Trophoblast cell (in vitro differentiated cells and primary cell): ENCODE data around the gene GPR180.

Experiments used
- DNase-seq, 2 donors: peaks; one replicate each; pipeline ENCODE4 v3.0.0-alpha.2; 2016
- H2AFZ ChIP-seq: 2 replicates; pipeline ENCODE4 v1.6.1; 2013; ENCODE audit warnings: low read length, moderate library complexity, mild to moderate bottlenecking; ENCODE audit not compliant: insufficient read depth, poor library complexity
- H2AK5ac ChIP-seq: 2 replicates; pipeline ENCODE4 v1.6.1; 2013; ENCODE audit warnings: mild to moderate bottlenecking, low read length
- H2BK120ac ChIP-seq: 2 replicates; pipeline ENCODE4 v1.6.1; 2013; ENCODE audit warnings: low read length, mild to moderate bottlenecking, moderate library complexity; ENCODE audit not compliant: insufficient read depth, poor library complexity
- H2BK12ac ChIP-seq: 2 replicates; pipeline ENCODE4 v1.6.1; 2013; ENCODE audit warnings: mild to moderate bottlenecking, low read length, moderate library complexity
- H2BK5ac ChIP-seq: 2 replicates; pipeline ENCODE4 v1.6.1; 2013; ENCODE audit warnings: low read length, low read depth, moderate library complexity, mild to moderate bottlenecking; ENCODE audit not compliant: poor library complexity
- H3K14ac ChIP-seq: 2 replicates; pipeline ENCODE4 v1.6.1; 2013; ENCODE audit warnings: mild to moderate bottlenecking, low read length
- H3K18ac ChIP-seq: 2 replicates; pipeline ENCODE4 v1.6.1; 2013; ENCODE audit warnings: mild to moderate bottlenecking, low read length
- H3K23ac ChIP-seq: 2 replicates; pipeline ENCODE4 v1.6.1; 2013; ENCODE audit warnings: low read length
- H3K27ac ChIP-seq: 2 replicates; pipeline ENCODE4 v1.5.1; 2013; ENCODE audit warnings: low read depth, mild to moderate bottlenecking, inconsistent platforms, low read length, moderate library complexity
- H3K27me3 ChIP-seq: 2 replicates; pipeline ENCODE4 v1.6.1; 2013; ENCODE audit warnings: inconsistent platforms, mild to moderate bottlenecking, low read length, moderate library complexity; ENCODE audit not compliant: insufficient read depth
- H3K36me3 ChIP-seq, 2 experiments: 1 replicate in 1 of 2; 2 replicates in 1 of 2; pipeline ENCODE4 v1.6.1; 2013; ENCODE audit warnings: low read length in 2 of 2, mild to moderate bottlenecking in 2 of 2, moderate library complexity in 1 of 2; ENCODE audit not compliant: insufficient read depth in 2 of 2, control insufficient read depth in 1 of 2
- H3K4ac ChIP-seq: 2 replicates; pipeline ENCODE4 v1.6.1; 2013; ENCODE audit warnings: low read depth, mild to moderate bottlenecking, low read length, moderate library complexity
- H3K4me1 ChIP-seq, 2 experiments: 1 replicate in 1 of 2; 2 replicates in 1 of 2; pipeline ENCODE4 v1.6.1; 2013; ENCODE audit warnings: low read length in 2 of 2, mild to moderate bottlenecking in 2 of 2, moderate library complexity in 1 of 2; ENCODE audit not compliant: insufficient read depth in 2 of 2, control insufficient read depth in 1 of 2
- H3K4me2 ChIP-seq: 2 replicates; pipeline ENCODE4 v1.6.1; 2013; ENCODE audit warnings: inconsistent platforms, mild to moderate bottlenecking, low read length, moderate library complexity
- H3K4me3 ChIP-seq: 2 replicates; pipeline ENCODE4 v1.5.1; 2013; ENCODE audit warnings: mild to moderate bottlenecking, low read depth, low read length, inconsistent platforms
- H3K79me1 ChIP-seq: one replicate; pipeline ENCODE4 v1.6.1; 2013; ENCODE audit warnings: low read length
- H3K79me2 ChIP-seq: 2 replicates; pipeline ENCODE4 v1.6.1; 2013; ENCODE audit warnings: low read length, mild to moderate bottlenecking; ENCODE audit not compliant: control insufficient read depth, insufficient read depth, poor library complexity
- H3K9ac ChIP-seq: 2 replicates; pipeline ENCODE4 v1.6.1; 2013; ENCODE audit warnings: mild to moderate bottlenecking, low read length
- H3K9me3 ChIP-seq: 2 replicates; pipeline ENCODE4 v1.6.1; 2013; ENCODE audit warnings: low read depth, mild to moderate bottlenecking, control low read depth, inconsistent platforms, low read length; ENCODE audit not compliant: insufficient read depth
- H4K12ac ChIP-seq: 2 replicates; pipeline ENCODE4 v1.6.1; 2013; ENCODE audit warnings: low read depth, mild to moderate bottlenecking, low read length, moderate library complexity
- H4K8ac ChIP-seq: 2 replicates; pipeline ENCODE4 v1.6.1; 2013; ENCODE audit warnings: low read depth, mild to moderate bottlenecking, low read length, moderate library complexity
- H4K91ac ChIP-seq: one replicate; pipeline ENCODE4 v1.6.1; 2013; ENCODE audit warnings: low read depth, mild to moderate bottlenecking, low read length, moderate library complexity
- WGBS: extraction: QIAGEN DNeasy Blood & Tissue Kit; methylation state at CpG from one replicate; pipeline ENCODE4 v1.1.7; 2013; ENCODE audit warnings: missing lambda C conversion rate; ENCODE audit not compliant: insufficient read length, insufficient coverage; ENCODE audit errors: extremely low coverage; 5-methylcytosine and 5-hydroxymethylcytosine counted together

GPR180 gene

DNA sequence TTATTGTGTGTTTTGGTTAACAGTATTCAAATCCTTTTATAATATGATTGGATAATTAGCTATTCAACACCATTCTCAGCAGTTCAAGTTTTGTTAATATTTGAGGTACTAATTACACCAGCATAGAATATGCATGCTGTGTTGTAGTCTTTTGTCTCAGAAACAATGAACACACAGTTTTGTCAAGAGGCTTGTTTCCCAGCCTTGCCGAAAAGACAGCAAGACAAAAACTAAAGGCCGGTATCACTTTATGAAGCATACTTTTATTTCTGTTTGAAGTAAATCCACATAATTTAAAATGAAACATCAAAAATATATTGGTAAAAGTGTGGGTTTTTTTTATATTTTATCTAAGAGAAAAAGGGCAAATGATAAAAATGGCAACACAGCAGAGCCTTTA is 7.5 kb downstream of the GPR180 start:
- Histone ChIP-seq H3K27me3 (no peaks in the 10 kb centered on the region), H3K4me1 (no peaks in the 10 kb centered on the region), H3K14ac (no peak overlapping the region), H3K18ac (no peak overlapping the region), H3K4me3 (no peak overlapping the region), H3K4ac (no peak overlapping the region), H2BK5ac (no peak overlapping the region), H3K27ac (no peak overlapping the region), H3K79me2 (no peaks in the 10 kb centered on the region), H3K4me2 (no peak overlapping the region), H3K9me3 (no peaks in the 10 kb centered on the region), H2AK5ac (no peak overlapping the region), H3K23ac (no peak overlapping the region), H2AFZ (no peak overlapping the region), H3K79me1 (no peaks in the 10 kb centered on the region), H4K12ac (no peak overlapping the region), H4K91ac (no peak overlapping the region), H4K8ac (no peak overlapping the region), H2BK120ac (no peak overlapping the region), H2BK12ac (no peak overlapping the region), H3K9ac (no peak overlapping the region), H3K36me3 (peaks cover 5 to 8% of the 10 kb centered on the region in 2 experiments)
- no CpG with 5 or more reads among the region's 2 CpGs for WGBS
- DNase-seq, result no peak

DNA sequence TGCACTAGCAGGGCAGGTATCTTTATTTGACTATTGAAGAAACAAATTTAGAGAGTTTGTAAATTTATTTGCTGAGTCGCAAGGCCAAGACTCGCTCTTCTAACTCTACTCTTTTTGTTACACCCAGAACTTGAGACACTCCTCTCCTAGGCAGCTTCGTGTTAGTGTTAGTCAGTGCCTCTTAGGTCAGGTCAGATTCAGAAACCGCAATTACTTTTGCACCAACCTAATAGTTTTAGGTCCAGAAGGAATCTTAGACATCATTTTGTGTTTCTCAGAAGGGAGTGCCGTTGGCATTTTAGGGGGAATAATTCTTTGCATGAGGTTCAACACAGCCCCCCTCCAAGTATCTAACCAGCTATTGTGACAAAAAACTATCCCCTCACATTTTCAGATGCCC is 8.8 kb downstream of the GPR180 start:
- Histone ChIP-seq H3K14ac (no peak overlapping the region), H3K27ac (no peak overlapping the region), H3K79me2 (no peaks in the 10 kb centered on the region), H3K4me1 (no peaks in the 10 kb centered on the region), H2BK120ac (no peak overlapping the region), H3K9ac (no peak overlapping the region), H4K8ac (no peak overlapping the region), H3K23ac (no peak overlapping the region), H2AFZ (no peak overlapping the region), H4K91ac (no peak overlapping the region), H2BK5ac (no peak overlapping the region), H3K4ac (no peak overlapping the region), H3K36me3 (peaks cover 5 to 8% of the 10 kb centered on the region in 2 experiments), H2BK12ac (no peak overlapping the region), H3K9me3 (no peaks in the 10 kb centered on the region), H4K12ac (no peak overlapping the region), H3K4me2 (no peak overlapping the region), H3K79me1 (no peaks in the 10 kb centered on the region), H2AK5ac (no peak overlapping the region), H3K4me3 (no peak overlapping the region), H3K27me3 (no peaks in the 10 kb centered on the region), H3K18ac (no peak overlapping the region)
- DNase-seq, result no peak
- WGBS, result no CpG with 5 or more reads among the region's 5 CpGs

DNA sequence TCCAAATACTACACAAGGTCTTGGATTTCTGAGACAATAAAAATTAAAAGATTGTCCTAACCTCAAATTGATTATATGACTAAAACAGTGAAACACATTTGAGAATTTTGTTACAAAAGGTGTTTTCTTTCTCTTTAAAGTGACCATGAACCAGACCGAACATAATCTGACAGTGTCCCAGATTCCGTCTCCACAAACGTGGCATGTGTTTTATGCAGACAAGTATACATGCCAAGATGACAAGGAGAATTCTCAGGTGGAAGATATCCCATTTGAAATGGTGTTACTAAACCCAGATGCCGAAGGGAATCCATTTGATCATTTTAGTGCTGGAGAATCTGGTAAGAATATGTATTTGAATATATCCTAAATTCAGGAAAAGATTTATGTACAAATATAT is 10.4 kb downstream of the GPR180 start:
- Histone ChIP-seq H2AK5ac (no peak overlapping the region), H3K23ac (no peak overlapping the region), H4K91ac (no peak overlapping the region), H3K27me3 (no peaks in the 10 kb centered on the region), H3K4me3 (no peak overlapping the region), H3K4me2 (no peak overlapping the region), H3K9me3 (no peaks in the 10 kb centered on the region), H3K27ac (no peak overlapping the region), H2AFZ (no peak overlapping the region), H2BK12ac (no peak overlapping the region), H3K79me1 (no peaks in the 10 kb centered on the region), H3K9ac (no peak overlapping the region), H3K14ac (no peak overlapping the region), H2BK120ac (no peak overlapping the region), H2BK5ac (no peak overlapping the region), H3K4ac (no peak overlapping the region), H3K79me2 (no peaks in the 10 kb centered on the region), H3K36me3 (peaks cover 5 to 6% of the 10 kb centered on the region in 2 experiments), H3K18ac (no peak overlapping the region), H3K4me1 (no peaks in the 10 kb centered on the region), H4K12ac (no peak overlapping the region), H4K8ac (no peak overlapping the region)
- WGBS, result no CpG with 5 or more reads among the region's 4 CpGs
- DNase-seq, result no peak

DNA sequence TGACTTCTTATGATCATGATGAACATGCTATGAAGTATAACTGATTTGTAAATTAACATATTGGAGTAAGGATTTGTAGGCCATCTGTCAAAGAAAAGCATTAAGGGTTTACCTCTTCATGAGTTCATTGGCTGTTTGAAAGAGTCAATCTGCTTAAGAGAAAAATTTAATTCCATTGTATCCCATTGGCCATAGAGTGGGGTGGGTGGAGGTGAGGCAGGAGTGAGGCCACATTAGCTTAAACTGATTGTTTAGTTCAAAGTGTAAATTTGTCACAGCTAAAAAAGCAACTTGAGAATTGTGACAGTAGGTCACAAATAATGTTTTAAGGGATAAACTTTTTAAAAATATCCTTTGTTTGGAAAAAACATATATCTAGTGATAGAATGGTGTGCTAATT is 11.4 kb downstream of the GPR180 start:
- no peak overlapping the region for H2BK5ac ChIP-seq
- H3K4me1 ChIP-seq, result no peaks in the 10 kb centered on the region
- H3K18ac ChIP-seq, result no peak overlapping the region
- no peaks in the 10 kb centered on the region for H3K9me3 ChIP-seq
- no peak for DNase-seq
- H4K91ac ChIP-seq, result no peak overlapping the region
- H2BK120ac ChIP-seq, result no peak overlapping the region
- H2AK5ac ChIP-seq, result no peak overlapping the region
- H3K14ac ChIP-seq, result no peak overlapping the region
- no peak overlapping the region for H3K23ac ChIP-seq
- no peak overlapping the region for H3K9ac ChIP-seq
- H3K4me2 ChIP-seq, result no peak overlapping the region
- H2AFZ ChIP-seq, result no peak overlapping the region
- H3K4ac ChIP-seq, result no peak overlapping the region
- no peak overlapping the region for H4K12ac ChIP-seq
- no peaks in the 10 kb centered on the region for H3K79me1 ChIP-seq
- no peak overlapping the region for H4K8ac ChIP-seq
- no peak overlapping the region for H3K4me3 ChIP-seq
- H3K36me3 ChIP-seq, result peaks cover 4% of the 10 kb centered on the region in 2 experiments
- no peaks in the 10 kb centered on the region for H3K79me2 ChIP-seq
- no peaks in the 10 kb centered on the region for H3K27me3 ChIP-seq
- H2BK12ac ChIP-seq, result no peak overlapping the region
- no peak overlapping the region for H3K27ac ChIP-seq
